OCI-LY3 (cell line): Measurements from ENCODE around the gene PSMC5.
A peak's percentile ranks its signal among the peaks of the same experiment; 100 is the strongest.

Experiments
- H2AFZ ChIP-seq: fragments of 200-600, 300-600 bp; shearing (Covaris generic); 2 replicates; pipeline ENCODE4 v1.6.0; 2014; ENCODE audit warnings: antibody characterized with exemption, low read depth, low read length
- H3K27ac ChIP-seq: fragments of 200-600, 300-600 bp; sonication (generic); 2 replicates; pipeline ENCODE4 v1.5.1; 2014; ENCODE audit warnings: mild to moderate bottlenecking, low read length, moderate library complexity, mixed read lengths
- H3K27me3 ChIP-seq: fragments of 200-600, 300-600 bp; sonication (generic); 2 replicates; pipeline ENCODE4 v1.6.1; 2014; ENCODE audit warnings: low read depth, low read length, mixed read lengths
- H3K36me3 ChIP-seq: fragments of 200-600, 300-600 bp; sonication (generic); replicated peaks from 2 replicates; pipeline ENCODE3; 2014; ENCODE audit warnings: low read depth, low read length, mixed read lengths
- H3K4me1 ChIP-seq: fragments of 300-600, 200-600 bp; sonication (generic); 2 replicates; pipeline ENCODE4 v1.6.1; 2014; ENCODE audit warnings: low read length, mixed read lengths
- H3K4me2 ChIP-seq: fragments of 200-600, 300-600 bp; sonication (generic); 2 replicates; pipeline ENCODE4 v1.6.1; 2014; ENCODE audit warnings: low read length, mixed read lengths
- H3K4me3 ChIP-seq: fragments of 300-600, 200-600 bp; sonication (generic); 2 replicates; pipeline ENCODE4 v1.5.1; 2014; ENCODE audit warnings: antibody characterized with exemption, mild to moderate bottlenecking, low read length, moderate library complexity
- H3K79me2 ChIP-seq: fragments of 300-600, 200-600 bp; shearing (Covaris generic); 2 replicates; pipeline ENCODE4 v1.6.1; 2014; ENCODE audit warnings: mild to moderate bottlenecking, low read length, mixed read lengths
- H3K9ac ChIP-seq: fragments of 300-600, 200-600 bp; shearing (Covaris generic); 2 replicates; pipeline ENCODE4 v1.6.0; 2014; ENCODE audit warnings: mild to moderate bottlenecking, low read length, moderate library complexity
- H3K9me3 ChIP-seq: fragments of 200-600, 300-600 bp; shearing (Covaris generic); 2 replicates; pipeline ENCODE4 v1.6.1; 2014; ENCODE audit warnings: low read length, mixed read lengths; ENCODE audit not compliant: insufficient read depth
- H4K20me1 ChIP-seq: fragments of 200-600, 300-600 bp; sonication (generic); 2 replicates; pipeline ENCODE4 v1.6.1; 2016; ENCODE audit warnings: low read length, mixed read lengths; ENCODE audit not compliant: insufficient read depth
- EZH2phosphoT487 ChIP-seq: fragments of 200-600 bp; shearing (Covaris generic); IDR thresholded peaks from 2 replicates; pipeline ENCODE4 v1.6.1; 2018; ENCODE audit warnings: antibody characterized with exemption, mixed run types, low read depth
- TF ChIP-seq, protein P1 (sequence below): fragments of 200-600, 300-600 bp; sonication (generic); IDR thresholded peaks from 2 replicates; pipeline ENCODE4 v1.5.1; 2014; ENCODE audit warnings: antibody characterized with exemption, low read length, low read depth

Gene PSMC5

DNA sequence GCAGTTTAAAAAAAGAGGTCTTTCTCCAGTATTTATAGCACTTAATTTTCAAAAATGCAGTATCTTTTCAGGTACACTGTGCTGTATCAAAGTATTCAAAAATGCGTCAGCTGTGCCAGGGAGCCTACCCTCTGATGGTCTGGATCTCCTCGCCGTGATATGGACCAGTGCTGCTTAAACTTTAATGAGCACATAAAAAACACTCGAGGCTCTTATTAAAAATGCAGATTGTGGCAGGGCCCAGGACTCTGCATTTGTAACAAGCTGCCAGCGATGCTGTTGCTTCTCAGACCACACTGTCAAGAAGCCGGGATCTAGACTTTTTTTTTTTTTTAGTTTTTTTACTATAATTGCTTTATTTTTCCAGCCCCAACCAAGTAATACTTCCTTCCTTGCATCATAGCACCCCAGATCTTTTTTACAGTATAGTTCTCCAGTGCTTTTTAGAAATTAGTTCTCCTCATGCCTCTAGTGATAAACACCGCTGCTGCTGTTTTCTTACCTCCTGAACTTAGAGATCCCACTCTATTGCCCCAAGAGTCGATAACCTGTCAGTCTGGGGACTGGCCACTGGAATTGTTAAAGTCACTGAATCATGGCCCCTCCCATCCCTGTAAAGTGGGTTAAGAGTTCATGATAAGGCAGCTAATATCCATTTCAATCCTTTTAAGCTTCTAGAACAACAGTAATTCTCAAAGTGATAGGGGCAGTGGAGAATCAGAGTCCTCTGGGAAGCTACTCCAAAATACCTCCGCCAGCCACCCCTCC lies 16.9 kb downstream of the PSMC5 start:
- Histone ChIP-seq H3K4me2 (peak overlapping the region; percentile 56), H3K9me3 (no peaks in the 10 kb centered on the region), H3K4me1 (peaks cover 21% of the 10 kb centered on the region), H3K4me3 (peak overlapping the region; percentile 84), H2AFZ (no peak overlapping the region), H3K79me2 (peaks cover 36% of the 10 kb centered on the region), H3K27ac (no peak overlapping the region), H3K36me3 (no peaks in the 10 kb centered on the region), H4K20me1 (peaks cover 19% of the 10 kb centered on the region), H3K9ac (peak overlapping the region; percentile 61; the same call in 1 of the 2 replicates), H3K27me3 (no peaks in the 10 kb centered on the region)
- no peak for TF ChIP-seq EZH2phosphoT487
- TF ChIP-seq, protein P1, sequence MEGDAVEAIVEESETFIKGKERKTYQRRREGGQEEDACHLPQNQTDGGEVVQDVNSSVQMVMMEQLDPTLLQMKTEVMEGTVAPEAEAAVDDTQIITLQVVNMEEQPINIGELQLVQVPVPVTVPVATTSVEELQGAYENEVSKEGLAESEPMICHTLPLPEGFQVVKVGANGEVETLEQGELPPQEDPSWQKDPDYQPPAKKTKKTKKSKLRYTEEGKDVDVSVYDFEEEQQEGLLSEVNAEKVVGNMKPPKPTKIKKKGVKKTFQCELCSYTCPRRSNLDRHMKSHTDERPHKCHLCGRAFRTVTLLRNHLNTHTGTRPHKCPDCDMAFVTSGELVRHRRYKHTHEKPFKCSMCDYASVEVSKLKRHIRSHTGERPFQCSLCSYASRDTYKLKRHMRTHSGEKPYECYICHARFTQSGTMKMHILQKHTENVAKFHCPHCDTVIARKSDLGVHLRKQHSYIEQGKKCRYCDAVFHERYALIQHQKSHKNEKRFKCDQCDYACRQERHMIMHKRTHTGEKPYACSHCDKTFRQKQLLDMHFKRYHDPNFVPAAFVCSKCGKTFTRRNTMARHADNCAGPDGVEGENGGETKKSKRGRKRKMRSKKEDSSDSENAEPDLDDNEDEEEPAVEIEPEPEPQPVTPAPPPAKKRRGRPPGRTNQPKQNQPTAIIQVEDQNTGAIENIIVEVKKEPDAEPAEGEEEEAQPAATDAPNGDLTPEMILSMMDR: no peak

DNA sequence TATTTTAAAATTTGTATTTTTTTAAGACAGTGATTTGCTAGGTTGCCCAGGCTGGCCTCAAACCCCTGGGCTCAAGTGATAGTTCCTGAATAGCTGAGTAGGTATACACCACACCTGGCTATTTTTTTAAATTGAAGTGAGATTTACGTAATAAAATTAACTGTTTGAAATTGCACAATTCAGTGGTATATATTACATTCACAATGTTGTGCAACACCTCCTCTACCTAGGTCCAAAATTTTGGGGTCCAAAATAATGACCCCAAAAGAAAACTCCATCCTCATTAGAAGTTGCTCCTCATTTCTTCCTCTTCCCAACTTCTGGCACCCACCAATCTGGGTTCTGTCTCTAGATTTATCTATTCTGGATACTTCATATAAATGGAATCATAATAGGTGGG lies 18.3 kb downstream of the PSMC5 start:
- Histone ChIP-seq H3K4me1 (peaks cover 13% of the 10 kb centered on the region), H2AFZ (no peak overlapping the region), H3K4me2 (no peak overlapping the region), H3K4me3 (no peak overlapping the region), H3K36me3 (no peaks in the 10 kb centered on the region), H3K27me3 (no peaks in the 10 kb centered on the region), H3K9ac (no peak overlapping the region), H3K79me2 (peaks cover 22% of the 10 kb centered on the region), H4K20me1 (peaks cover 12% of the 10 kb centered on the region), H3K9me3 (no peaks in the 10 kb centered on the region), H3K27ac (no peak overlapping the region)
- TF ChIP-seq, protein P1: no peak
- TF ChIP-seq EZH2phosphoT487: no peak

DNA sequence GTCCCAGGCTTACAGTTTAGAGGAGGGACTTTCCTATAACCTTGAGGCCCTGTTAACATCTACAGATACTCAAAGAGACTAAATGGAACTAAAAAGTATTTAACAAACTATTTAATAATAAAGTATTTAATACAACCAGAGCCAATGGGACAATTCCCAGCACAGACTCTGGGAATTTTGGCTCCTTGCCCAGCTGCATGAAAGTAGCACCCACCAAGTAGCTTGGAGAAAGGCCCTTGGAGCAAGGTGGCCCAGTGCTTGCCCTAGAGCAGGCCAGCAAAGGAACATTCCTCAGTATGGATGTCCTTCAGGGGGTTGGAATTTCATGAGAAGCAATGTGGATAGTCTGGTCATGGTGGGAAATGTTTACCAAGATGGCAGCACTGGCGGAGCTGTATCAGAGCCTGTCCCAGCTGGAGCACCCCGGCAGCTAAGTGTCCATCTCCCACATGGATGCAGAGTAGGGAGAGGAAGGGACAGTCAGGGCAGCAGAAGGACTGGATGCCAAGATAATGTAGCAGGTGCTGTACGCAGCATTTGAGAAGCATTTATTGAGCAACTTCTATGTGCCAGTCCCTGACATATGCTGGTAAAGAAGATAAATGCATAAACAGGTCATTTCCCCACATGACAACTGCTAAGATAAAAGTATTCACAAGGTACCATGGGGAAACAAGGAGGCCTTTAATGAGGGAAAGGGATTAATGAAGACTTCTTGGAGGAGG lies 20.5 kb downstream of the PSMC5 start:
- Histone ChIP-seq H3K79me2 (peaks cover under 1% of the 10 kb centered on the region; the same call in 1 of the 2 replicates), H3K4me1 (peaks cover 4% of the 10 kb centered on the region; the same call in 1 of the 2 replicates), H3K9ac (no peak overlapping the region), H4K20me1 (no peaks in the 10 kb centered on the region), H3K4me3 (no peak overlapping the region), H3K9me3 (no peaks in the 10 kb centered on the region), H3K27ac (no peak overlapping the region), H3K27me3 (no peaks in the 10 kb centered on the region), H3K36me3 (no peaks in the 10 kb centered on the region), H3K4me2 (no peak overlapping the region), H2AFZ (no peak overlapping the region)
- no peak for TF ChIP-seq EZH2phosphoT487
- TF ChIP-seq, protein P1: no peak
